K562 (cell line): ENCODE data around the gene STXBP6.

Experiments used
- CBFB ChIP-seq: sonication (generic); formaldehyde crosslinking; IDR thresholded peaks from 2 replicates; pipeline ENCODE4 v1.4.0; 2020; ENCODE audit warnings: mild to moderate bottlenecking, missing genetic modification reagents
- CTCF ChIP-seq, 3 experiments: IDR thresholded peaks in 2 of 3; conservative IDR thresholded peaks in 1 of 3; 2 replicates each; pipeline ENCODE4 v1.5.1; 2011 to 2012; ENCODE audit warnings: low read length in 3 of 3, mild to moderate bottlenecking in 3 of 3, control low read depth in 2 of 3, improper control_type of control experiment in 1 of 3, inconsistent platforms in 1 of 3, low read depth in 1 of 3, mixed read lengths in 1 of 3, moderate library complexity in 1 of 3; ENCODE audit not compliant: insufficient read depth in 2 of 3
- EGR1 ChIP-seq: fragments of 450-650 bp; conservative IDR thresholded peaks from 2 replicates; pipeline ENCODE4 v1.6.1; 2017; ENCODE audit warnings: mild to moderate bottlenecking
- PATZ1 ChIP-seq: fragments of 250-450 bp; sonication (Bioruptor Pico); IDR thresholded peaks from 2 replicates; pipeline ENCODE4 v1.5.0; 2020; ENCODE audit warnings: mild to moderate bottlenecking, borderline replicate concordance
- SETDB1 ChIP-seq: IDR thresholded peaks from one replicate; pipeline ENCODE4 v1.6.1; 2012; ENCODE audit warnings: low read length, control low read depth, inconsistent platforms
- SPI1 ChIP-seq: IDR thresholded peaks from 2 replicates; pipeline ENCODE4 v1.6.1; 2011; ENCODE audit warnings: low read depth, low read length, control low read depth, borderline replicate concordance
- SRF ChIP-seq, 2 experiments: fragments of 250-450, 450-650 bp in 1 of 2; sonication (Bioruptor Pico) in 1 of 2; sonication (generic) in 1 of 2; formaldehyde crosslinking; IDR thresholded peaks; 2 replicates each; pipeline versions ENCODE4 v1.5.0 to v1.5.1; 2020 to 2022; ENCODE audit warnings: mild to moderate bottlenecking in 1 of 2, missing genetic modification reagents in 1 of 2
- STAT6 ChIP-seq: sonication (generic); formaldehyde crosslinking; IDR thresholded peaks from 2 replicates; pipeline ENCODE4 v1.8.1; 2023; ENCODE audit warnings: mild to moderate bottlenecking, missing genetic modification reagents
- TCF7 ChIP-seq: sonication (generic); IDR thresholded peaks from 2 replicates; pipeline ENCODE4 v1.6.1; 2016; ENCODE audit warnings: antibody characterized with exemption, borderline replicate concordance
- TRIM25 ChIP-seq: fragments of 450-650 bp; IDR thresholded peaks from 2 replicates; pipeline ENCODE4 v1.7.0; 2016; ENCODE audit warnings: borderline replicate concordance
- U2AF2 ChIP-seq: fragments of 200-400 bp; formaldehyde crosslinking; optimal IDR thresholded peaks from 2 replicates; pipeline ENCODE3; 2017; ENCODE audit warnings: low read depth, mild to moderate bottlenecking, low read length
- ZKSCAN1 ChIP-seq: fragments of 150-350 bp; IDR thresholded peaks from 2 replicates; pipeline ENCODE4 v1.6.1; 2016; ENCODE audit warnings: low read depth, low read length
- ZNF239 ChIP-seq: fragments of 250-450 bp; sonication (Bioruptor Pico); IDR thresholded peaks from 2 replicates; pipeline ENCODE4 v1.4.0; 2020; ENCODE audit warnings: mild to moderate bottlenecking

GRCh38 chr14:24853446-24853845 is 196.5 kb downstream of the STXBP6 start:
- TF ChIP-seq ZKSCAN1 = no peak
- TF ChIP-seq U2AF2 = no peak
- no peak for TF ChIP-seq TRIM25
- TF ChIP-seq SRF (CRISPR knock-in tag; IDR thresholded peaks at IDR 0.05) = no peak
- no peak for TF ChIP-seq CBFB (CRISPR knock-in tag)
- TF ChIP-seq ZNF239 = no peak
- TF ChIP-seq CTCF (IDR thresholded peaks at IDR 0.05 in 2 of 3, conservative IDR thresholded peaks at IDR 0.05 in 1 of 3; ENCODE audit: insufficient read depth in 2 of 3, low read depth in 1 of 3, low read length in 3 of 3) = no peak
- no peak for TF ChIP-seq STAT6
- TF ChIP-seq EGR1 = no peak
- TF ChIP-seq TCF7 = no peak
- TF ChIP-seq SPI1 = no peak
- no peak for TF ChIP-seq SETDB1
- no peak for TF ChIP-seq PATZ1
